ENCODE results near the gene PSD2. TPM values are rescaled to one million over a fixed set of nuclear protein-coding genes. Genes with fewer than 3 reads are reported as not detected.
A peak's percentile ranks its signal among the peaks of the same experiment; 100 is the strongest.

PSD2 gene
- total and polyA plus RNA-seq, 10 of the 15 experiments (the other 5 are each of a cell fraction or from before 2014, with no cell fraction given), result 0.02 to 0.14 (median 0.03) TPM; not detected in 5

GRCh38 chr5:139847790-139848507 is 52.3 kb downstream of the PSD2 start (continued):
- TF ChIP-seq ZNF592 (IDR thresholded peaks at IDR 0.05), result no peak
- peak; percentile 58; the same call in 1 of the 2 replicates for TF ChIP-seq SMARCA5 (IDR thresholded peaks at IDR 0.05)
- TF ChIP-seq NBN (IDR thresholded peaks at IDR 0.05), result no peak
- TF ChIP-seq RELA (IDR thresholded peaks at IDR 0.05; ENCODE audit: borderline replicate concordance, partially characterized antibody), result no peak
- no peak for TF ChIP-seq ATF2 (IDR thresholded peaks at IDR 0.05; ENCODE audit: low read length)
- no peak for TF ChIP-seq ZNF274 (IDR thresholded peaks at IDR 0.05; ENCODE audit: insufficient read depth, insufficient read length)
- TF ChIP-seq PAX5 (IDR thresholded peaks at IDR 0.05; ENCODE audit: borderline replicate concordance, low read depth, low read length), result no peak
- no peak for TF ChIP-seq EED (IDR thresholded peaks at IDR 0.05; ENCODE audit: low read depth)
- peak; percentile 13; the same call in 1 of the 2 replicates for TF ChIP-seq LARP7 (IDR thresholded peaks at IDR 0.05)
- no peak for TF ChIP-seq NFYA (IDR thresholded peaks at IDR 0.05; ENCODE audit: borderline replicate concordance, low read depth, low read length)
- TF ChIP-seq ETV6 (conservative IDR thresholded peaks at IDR 0.05 in 1 of 2, IDR thresholded peaks at IDR 0.05 in 1 of 2; ENCODE audit: borderline replicate concordance in 1 of 2, low read depth in 1 of 2), result no peak
- TF ChIP-seq NKRF (conservative IDR thresholded peaks at IDR 0.05), result no peak
- no peak for TF ChIP-seq USF2 (IDR thresholded peaks at IDR 0.05; ENCODE audit: borderline replicate concordance, low read depth, low read length)
- no peak for TF ChIP-seq ATF3 (IDR thresholded peaks at IDR 0.05; ENCODE audit: borderline replicate concordance, extremely low read depth, low read depth, low read length)
- TF ChIP-seq FOS (IDR thresholded peaks at IDR 0.05; ENCODE audit: borderline replicate concordance, extremely low read depth, insufficient read length), result no peak
- TF ChIP-seq EP300 (IDR thresholded peaks at IDR 0.05; ENCODE audit: borderline replicate concordance in 1 of 2, control insufficient read depth in 1 of 2, low read depth in 2 of 2, low read length in 2 of 2), result no peak
- no peak for TF ChIP-seq KLF5 (IDR thresholded peaks at IDR 0.05; ENCODE audit: partially characterized antibody)
- TF ChIP-seq HSF1 (IDR thresholded peaks at IDR 0.05; ENCODE audit: low read depth, low read length), result no peak
- no peak for TF ChIP-seq CHD4 (IDR thresholded peaks at IDR 0.05)

All from GM12878 (cell line).